Measurements from ENCODE around the gene MATN3. TPM values are rescaled to one million over a fixed set of nuclear protein-coding genes. Genes with fewer than 3 reads are reported as not detected.

MATN3 gene
- total RNA-seq, 2 experiments from 2014 or later = not detected

DNA sequence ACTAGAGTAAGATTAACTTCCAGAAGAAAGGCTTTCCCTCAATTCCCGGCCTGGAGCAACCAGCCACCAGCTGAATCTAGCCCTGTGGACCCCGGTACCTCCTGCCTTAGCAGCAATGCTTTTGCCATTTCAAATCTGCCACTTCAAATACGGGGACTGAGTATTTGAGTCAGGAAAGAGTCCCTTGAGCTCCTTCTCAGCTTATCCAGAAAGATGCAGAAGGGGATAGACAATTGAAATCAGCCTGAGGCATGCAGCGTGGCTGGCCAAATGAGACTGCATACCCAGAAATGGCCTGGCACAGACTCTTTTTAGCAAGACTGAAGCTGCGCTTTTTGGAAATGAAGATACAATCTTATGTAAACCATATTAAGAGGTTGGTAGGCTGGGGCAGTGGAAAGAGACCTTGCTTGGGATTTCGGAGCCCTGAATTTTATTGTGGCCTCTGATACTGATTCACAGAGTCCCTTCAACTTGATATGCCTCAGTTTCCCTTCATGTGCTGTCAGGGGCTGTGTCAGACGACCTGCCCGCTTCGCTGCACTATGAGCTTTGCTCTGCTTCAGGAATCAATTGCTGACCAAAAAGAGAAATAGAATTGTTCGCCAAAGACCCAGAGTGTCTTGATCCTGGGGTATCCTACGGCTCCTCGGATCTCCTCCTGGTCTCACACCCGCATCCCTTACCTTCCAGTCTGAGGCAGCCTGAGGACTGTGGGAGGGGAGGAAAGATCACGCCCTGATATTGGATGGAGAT lies 1.0 kb downstream of the MATN3 start:
- no peaks in the 10 kb centered on the region for H3K36me3 Mint-ChIP-seq (ENCODE audit: low read depth)
- H3K9me3 Mint-ChIP-seq = no peaks in the 10 kb centered on the region
- peaks cover 12% of the 10 kb centered on the region for H3K4me1 Mint-ChIP-seq
- ChIA-PET CTCF (no interaction called here), POLR2A (no interaction called here)
- H3K27ac Mint-ChIP-seq = no peak overlapping the region
- peak overlapping the region; percentile 48 for H3K4me3 Mint-ChIP-seq
- no peak for DNase-seq
- H3K27me3 Mint-ChIP-seq = peaks cover 57% of the 10 kb centered on the region

DNA sequence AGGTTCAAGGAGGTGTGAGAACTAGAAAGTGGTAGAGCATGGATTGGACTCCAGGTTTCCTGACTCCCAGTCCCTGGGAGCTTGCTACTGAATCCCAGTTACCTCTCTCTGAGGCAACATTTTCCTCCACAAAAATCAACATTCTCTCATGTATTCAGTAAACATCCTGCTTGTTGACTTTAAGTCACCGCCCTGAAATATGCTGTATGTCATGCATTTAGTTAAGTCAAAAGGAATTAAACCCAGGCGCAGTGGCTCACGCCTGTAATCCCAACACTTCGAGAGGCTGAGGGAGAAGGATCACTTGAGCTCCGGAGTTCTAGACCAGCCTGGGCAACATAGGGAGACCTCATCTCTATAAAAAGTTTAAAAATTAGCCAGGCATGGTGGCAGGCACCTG lies 3.8 kb downstream of the MATN3 start:
- ChIA-PET CTCF (no interaction called here), POLR2A (no interaction called here)
- H3K4me3 Mint-ChIP-seq = no peak overlapping the region
- no peak for DNase-seq
- peaks cover 46% of the 10 kb centered on the region for H3K27me3 Mint-ChIP-seq
- peaks cover 12% of the 10 kb centered on the region for H3K4me1 Mint-ChIP-seq
- H3K36me3 Mint-ChIP-seq (ENCODE audit: low read depth) = no peaks in the 10 kb centered on the region
- no peak overlapping the region for H3K27ac Mint-ChIP-seq
- no peaks in the 10 kb centered on the region for H3K9me3 Mint-ChIP-seq

DNA sequence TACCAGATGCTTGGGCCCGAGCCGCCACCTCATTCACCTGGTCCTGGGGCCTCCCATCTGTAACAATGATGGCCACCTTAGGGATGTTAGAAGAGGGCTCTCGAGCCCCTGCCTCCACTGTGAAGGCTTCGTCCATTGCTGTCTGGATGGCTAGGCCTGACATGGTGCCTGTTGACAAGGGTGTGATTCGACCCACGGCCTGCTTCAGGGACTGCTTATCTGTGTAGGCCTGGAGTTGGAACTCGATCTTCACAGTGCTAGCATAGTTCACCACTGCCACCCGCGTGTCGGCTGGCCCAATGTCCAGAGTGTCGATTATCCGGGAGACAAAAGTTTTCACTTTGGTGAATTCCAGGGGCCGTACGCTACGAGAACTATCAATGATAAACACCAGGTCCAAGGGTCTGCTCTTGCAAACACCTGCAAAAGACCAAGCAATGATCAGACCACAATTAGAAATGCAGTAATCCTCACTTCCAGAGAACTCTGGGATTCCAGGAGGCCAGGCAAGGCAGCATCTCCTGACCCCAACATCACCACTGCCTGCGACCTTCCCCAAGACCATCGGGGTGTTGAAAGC lies 6.5 kb downstream of the MATN3 start:
- Mint-ChIP-seq H3K4me3 (no peak overlapping the region), H3K36me3 (ENCODE audit: low read depth) (no peaks in the 10 kb centered on the region), H3K9me3 (no peaks in the 10 kb centered on the region), H3K27me3 (peaks cover 30% of the 10 kb centered on the region), H3K4me1 (no peaks in the 10 kb centered on the region), H3K27ac (no peak overlapping the region)
- CTCF ChIA-PET = interaction anchor here (1.3 kb wide), 1 partner anchor 9 kb away, joined by 3 read pairs; no protein-coding TSS in a partner anchor
- DNase-seq = no peak
- POLR2A ChIA-PET = no interaction called here

DNA sequence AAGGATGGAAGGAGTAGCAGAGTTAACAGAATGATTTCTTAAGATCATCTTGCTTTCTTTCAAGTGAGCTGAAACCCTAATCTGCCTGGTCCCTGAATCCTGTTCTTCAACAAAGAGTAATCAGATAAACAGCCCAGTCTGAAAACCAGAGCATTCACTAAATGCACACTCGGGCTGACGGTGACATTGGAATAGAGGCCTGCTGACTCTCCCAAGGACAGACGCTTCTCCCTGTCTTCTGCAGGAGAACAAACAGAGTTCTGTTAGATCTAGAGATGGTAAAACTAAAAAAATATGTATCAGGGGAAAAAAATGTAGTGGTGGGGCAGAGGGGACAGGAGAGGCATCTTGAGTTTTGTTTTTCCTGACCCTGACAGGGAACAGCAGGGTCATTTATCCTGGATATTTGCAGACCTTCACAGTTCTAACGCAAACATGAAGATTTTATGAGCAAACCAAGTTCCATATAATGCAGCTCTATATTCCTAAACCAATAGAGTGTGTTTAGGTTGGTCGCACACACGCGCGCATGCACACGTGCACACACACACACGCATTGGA lies 7.3 kb downstream of the MATN3 start:
- no peaks in the 10 kb centered on the region for H3K9me3 Mint-ChIP-seq
- DNase-seq = no peak
- ChIA-PET POLR2A (no interaction called here), CTCF (no interaction called here)
- H3K36me3 Mint-ChIP-seq (ENCODE audit: low read depth) = no peaks in the 10 kb centered on the region
- no peaks in the 10 kb centered on the region for H3K4me1 Mint-ChIP-seq
- no peak overlapping the region for H3K4me3 Mint-ChIP-seq
- H3K27me3 Mint-ChIP-seq = peaks cover 29% of the 10 kb centered on the region
- no peak overlapping the region for H3K27ac Mint-ChIP-seq

DNA sequence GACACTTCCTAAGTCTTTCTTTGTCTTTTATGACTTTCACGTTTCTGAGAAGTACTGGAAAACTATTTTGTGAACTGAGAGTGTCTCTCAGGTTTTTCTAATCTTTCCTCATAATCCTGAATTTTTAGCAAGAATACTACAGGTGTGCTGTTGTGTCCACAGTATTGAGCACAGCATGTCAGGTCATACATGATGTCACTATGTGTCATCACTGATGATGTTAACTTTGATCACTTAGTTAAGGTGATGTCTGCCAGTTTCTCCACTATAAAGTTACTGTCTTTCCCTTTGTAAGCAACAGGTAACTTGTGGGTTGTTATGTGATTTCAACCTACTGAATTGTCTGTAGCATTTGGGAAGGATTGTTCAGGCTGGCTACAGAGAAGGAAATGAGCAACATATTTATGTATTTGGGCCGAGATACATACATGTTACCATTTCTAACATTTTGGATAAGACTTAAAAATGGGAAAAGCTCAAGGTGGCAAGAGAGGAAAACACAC lies 11.1 kb downstream of the MATN3 start:
- Mint-ChIP-seq H3K4me1 (no peaks in the 10 kb centered on the region), H3K4me3 (no peak overlapping the region), H3K27ac (no peak overlapping the region), H3K27me3 (peaks cover 28% of the 10 kb centered on the region), H3K9me3 (no peaks in the 10 kb centered on the region), H3K36me3 (ENCODE audit: low read depth) (no peaks in the 10 kb centered on the region)
- no peak for DNase-seq
- ChIA-PET POLR2A (no interaction called here), CTCF (no interaction called here)

DNA sequence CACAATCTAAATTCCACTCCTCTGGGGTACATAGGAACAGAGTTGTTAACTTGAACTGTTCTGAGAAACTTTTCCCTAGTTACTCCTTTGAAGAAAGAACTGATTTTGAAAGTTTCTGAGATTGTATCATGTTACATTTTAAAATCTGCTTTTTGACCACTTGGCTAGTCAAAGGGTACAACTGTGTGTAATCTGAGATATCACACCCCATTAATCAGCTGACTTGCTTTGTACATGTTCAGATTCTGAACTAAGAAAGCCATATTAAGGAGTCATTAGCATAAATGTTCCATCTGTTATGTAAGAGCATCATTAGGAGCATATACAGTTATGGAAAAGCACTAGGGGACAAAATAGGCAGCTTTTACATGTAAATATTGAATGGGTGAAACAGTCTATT lies 18.7 kb downstream of the MATN3 start:
- ChIA-PET POLR2A (no interaction called here), CTCF (interaction anchor here (1.2 kb wide), 1 partner anchor 22 kb away, joined by 3 read pairs; no protein-coding TSS in a partner anchor)
- DNase-seq = no peak

DNA sequence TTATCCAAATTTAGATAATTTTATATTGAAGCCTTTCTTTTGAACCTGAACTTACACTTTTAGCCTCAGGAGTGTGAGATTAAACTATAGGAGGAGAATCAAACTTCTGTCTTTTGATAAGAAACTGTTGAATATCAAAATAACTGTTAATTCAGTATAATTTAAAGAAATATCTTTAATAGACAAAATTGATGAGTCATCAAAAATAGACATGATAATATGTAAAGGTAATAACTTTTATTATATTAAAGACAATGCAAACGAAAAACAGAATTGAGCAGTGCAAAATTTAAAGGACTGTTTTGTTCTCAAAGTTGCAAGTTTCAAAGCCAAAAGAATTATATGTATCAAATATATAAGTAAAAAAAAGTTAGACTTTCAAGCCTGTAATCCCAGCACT lies 20.6 kb downstream of the MATN3 start:
- H3K27me3 Mint-ChIP-seq = peaks cover 35% of the 10 kb centered on the region

More for the DNA sequence above, 18.7 kb downstream of the MATN3 start:
- no peaks in the 10 kb centered on the region for H3K36me3 Mint-ChIP-seq (ENCODE audit: low read depth)
- peaks cover 22% of the 10 kb centered on the region for H3K4me1 Mint-ChIP-seq
- no peaks in the 10 kb centered on the region for H3K9me3 Mint-ChIP-seq
- H3K27ac Mint-ChIP-seq = no peak overlapping the region
- peaks cover 42% of the 10 kb centered on the region for H3K27me3 Mint-ChIP-seq
- no peak overlapping the region for H3K4me3 Mint-ChIP-seq

DNA sequence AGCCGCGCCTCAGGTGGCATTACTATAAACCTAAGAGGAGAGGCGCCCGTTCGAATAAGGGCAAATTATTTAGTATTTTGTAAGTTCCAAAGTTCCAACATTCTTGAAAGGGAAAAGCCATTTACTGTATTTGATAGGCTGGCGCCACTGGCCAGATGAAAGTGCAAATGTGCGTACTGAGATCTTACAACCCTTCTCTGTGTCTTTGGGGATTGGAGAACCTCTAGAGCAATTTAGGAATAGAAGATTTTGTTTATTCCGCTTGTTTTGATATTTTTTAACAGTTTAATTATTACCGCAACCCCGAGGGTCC lies 22.1 kb downstream of the MATN3 start:
- no peaks in the 10 kb centered on the region for H3K9me3 Mint-ChIP-seq
- H3K36me3 Mint-ChIP-seq (ENCODE audit: low read depth) = no peaks in the 10 kb centered on the region
- no peak for DNase-seq
- peak overlapping the region; percentile 88 for H3K27ac Mint-ChIP-seq
- H3K27me3 Mint-ChIP-seq = peaks cover 31% of the 10 kb centered on the region
- CTCF ChIA-PET = interaction anchor here (1.2 kb wide), 1 partner anchor 11 kb away, joined by 4 read pairs; no protein-coding TSS in a partner anchor
- POLR2A ChIA-PET = no interaction called here
- H3K4me1 Mint-ChIP-seq = peaks cover 32% of the 10 kb centered on the region
- peak overlapping the region; percentile 87 for H3K4me3 Mint-ChIP-seq

More for the DNA sequence above, 20.6 kb downstream of the MATN3 start:
- no peak overlapping the region for H3K4me3 Mint-ChIP-seq
- H3K36me3 Mint-ChIP-seq (ENCODE audit: low read depth) = no peaks in the 10 kb centered on the region
- no peak overlapping the region for H3K27ac Mint-ChIP-seq
- H3K9me3 Mint-ChIP-seq = no peaks in the 10 kb centered on the region
- ChIA-PET CTCF (no interaction called here), POLR2A (no interaction called here)
- peaks cover 32% of the 10 kb centered on the region for H3K4me1 Mint-ChIP-seq
- no peak for DNase-seq

DNA sequence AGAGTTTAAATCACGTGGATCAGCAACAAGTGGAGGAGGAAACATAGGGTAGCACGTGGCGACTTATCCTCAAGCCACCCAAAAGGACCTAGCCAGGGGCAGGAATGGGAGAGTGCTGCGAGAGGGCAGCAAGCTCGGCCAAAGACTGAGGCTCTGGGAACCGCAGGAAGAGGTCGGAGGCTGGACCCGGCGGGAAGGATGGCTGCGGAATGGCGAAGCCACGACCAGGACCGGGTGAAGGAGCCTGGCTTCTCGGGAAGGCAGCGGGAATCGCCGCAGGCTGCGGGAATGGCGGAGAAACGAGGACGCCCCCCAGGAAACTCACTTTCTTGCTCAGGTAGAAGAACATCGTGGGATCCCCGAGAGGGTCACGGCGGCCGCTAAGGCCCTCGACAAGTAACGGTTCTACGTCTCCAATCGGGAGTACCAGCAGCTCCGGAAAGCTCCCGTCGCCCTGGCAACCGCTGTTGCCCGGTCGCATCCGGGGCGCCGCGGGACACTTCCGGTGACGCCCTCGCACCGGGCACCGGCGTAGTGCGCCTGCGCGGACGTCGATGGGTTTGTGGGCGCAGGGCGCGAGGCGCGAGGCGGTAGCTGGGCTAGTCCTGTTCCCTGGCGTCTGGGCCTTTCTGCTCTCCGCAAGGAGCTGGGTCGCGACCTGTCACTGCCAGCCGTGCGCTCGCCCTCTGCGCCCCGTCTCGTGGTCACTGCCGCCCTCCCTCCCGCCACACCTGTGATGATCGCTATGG lies 22.6 kb downstream of the MATN3 start, which contains the start of gene WDR35:
TSS of gene WDR35 (minus strand) at position 439 of the 749 bp plus-strand sequence. CDS start at position 349, 90 bp downstream.
- Mint-ChIP-seq H3K27me3 (peaks cover 31% of the 10 kb centered on the region), H3K27ac (peak within 1 kb of the TSS; percentile 88), H3K9me3 (no peaks in the 10 kb centered on the region), H3K36me3 (ENCODE audit: low read depth) (no peaks in the 10 kb centered on the region), H3K4me3 (peak within 1 kb of the TSS; percentile 87), H3K4me1 (peaks cover 32% of the 10 kb centered on the region)
- POLR2A ChIA-PET = interaction anchor here (0.6 kb wide), 1 partner anchor 375 kb away, joined by 3 read pairs; no protein-coding TSS in a partner anchor
- DNase-seq = peak; percentile 90
- CTCF ChIA-PET = interaction anchor here (1.2 kb wide), 1 partner anchor 10 kb away, joined by 4 read pairs; no protein-coding TSS in a partner anchor

DNA sequence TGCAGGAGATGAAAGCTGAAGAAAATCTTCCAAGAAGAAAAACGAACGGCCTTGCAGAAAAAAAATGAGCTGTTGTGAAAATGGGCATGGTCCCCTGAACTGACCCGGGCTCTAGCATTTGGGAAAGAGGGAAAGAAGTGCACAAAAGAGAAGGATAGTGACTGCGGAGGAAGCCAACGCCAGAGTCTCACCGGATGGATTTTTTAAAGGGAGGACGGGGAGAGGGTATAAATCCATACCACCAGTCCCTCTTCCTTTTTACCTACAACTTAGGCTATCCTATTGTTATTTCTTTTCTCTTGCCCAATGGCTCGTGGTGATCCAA lies 23.2 kb downstream of the MATN3 start:
- Mint-ChIP-seq H3K4me3 (peak overlapping the region; percentile 87), H3K36me3 (ENCODE audit: low read depth) (no peaks in the 10 kb centered on the region), H3K9me3 (no peaks in the 10 kb centered on the region), H3K27ac (peak overlapping the region; percentile 88), H3K27me3 (peaks cover 26% of the 10 kb centered on the region), H3K4me1 (peaks cover 32% of the 10 kb centered on the region)
- CTCF ChIA-PET = interaction anchor here (1.2 kb wide), 1 partner anchor 9 kb away, joined by 4 read pairs; no protein-coding TSS in a partner anchor
- POLR2A ChIA-PET = interaction anchor here (0.6 kb wide), 1 partner anchor 376 kb away, joined by 3 read pairs; no protein-coding TSS in a partner anchor
- no peak for DNase-seq

DNA sequence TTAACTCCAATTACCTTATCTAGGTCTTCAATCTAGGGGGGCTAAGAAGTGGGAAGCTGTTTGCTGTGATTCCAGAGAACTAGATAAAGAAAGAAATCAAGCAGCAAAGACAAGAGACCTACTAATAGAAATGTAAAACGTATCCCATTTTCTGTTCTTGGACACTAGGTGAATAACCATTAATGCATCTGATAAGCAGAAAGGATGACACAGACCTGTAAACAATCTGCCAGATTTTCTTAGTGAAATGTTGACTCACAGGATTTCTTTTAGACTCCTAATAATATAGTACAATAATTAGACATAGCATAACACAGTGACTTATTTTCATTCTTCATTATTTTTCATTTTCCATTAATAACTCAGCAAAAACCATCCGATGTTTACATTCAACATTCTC lies 23.9 kb downstream of the MATN3 start:
- Mint-ChIP-seq H3K4me3 (peak overlapping the region; percentile 87), H3K36me3 (ENCODE audit: low read depth) (no peaks in the 10 kb centered on the region), H3K27ac (no peak overlapping the region), H3K27me3 (peaks cover 21% of the 10 kb centered on the region), H3K9me3 (no peaks in the 10 kb centered on the region), H3K4me1 (peaks cover 32% of the 10 kb centered on the region)
- no peak for DNase-seq
- POLR2A ChIA-PET = no interaction called here
- CTCF ChIA-PET = interaction anchor here (1.0 kb wide), 1 partner anchor 24 kb away, joined by 3 read pairs; no protein-coding TSS in a partner anchor

DNA sequence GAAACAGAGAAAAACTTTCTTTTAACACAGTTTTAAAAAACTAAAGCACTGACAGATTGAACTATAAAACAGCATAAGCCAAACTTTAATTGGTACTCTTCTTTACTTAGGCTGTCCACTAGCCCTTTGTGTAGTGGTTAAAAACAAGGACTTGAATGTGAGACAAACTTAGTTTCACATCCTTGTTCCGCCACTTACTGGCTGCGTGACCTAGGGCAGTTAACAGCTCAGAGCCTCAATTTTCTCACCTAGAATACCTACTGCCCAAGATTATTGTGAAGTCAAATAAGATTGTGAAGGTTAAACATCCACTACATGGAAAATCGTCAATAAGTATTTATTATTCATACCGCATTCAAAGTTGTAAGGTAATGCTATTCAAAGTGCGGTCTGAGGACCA lies 24.5 kb downstream of the MATN3 start:
- Mint-ChIP-seq H3K9me3 (no peaks in the 10 kb centered on the region), H3K4me1 (peaks cover 32% of the 10 kb centered on the region), H3K27me3 (peaks cover 15% of the 10 kb centered on the region), H3K36me3 (ENCODE audit: low read depth) (no peaks in the 10 kb centered on the region), H3K4me3 (no peak overlapping the region), H3K27ac (no peak overlapping the region)
- CTCF ChIA-PET = interaction anchor here (0.6 to 1.0 kb wide), 2 partner anchors 23 to 383 kb away, joined by 3 read pairs; no protein-coding TSS in a partner anchor
- DNase-seq = no peak
- POLR2A ChIA-PET = no interaction called here

DNA sequence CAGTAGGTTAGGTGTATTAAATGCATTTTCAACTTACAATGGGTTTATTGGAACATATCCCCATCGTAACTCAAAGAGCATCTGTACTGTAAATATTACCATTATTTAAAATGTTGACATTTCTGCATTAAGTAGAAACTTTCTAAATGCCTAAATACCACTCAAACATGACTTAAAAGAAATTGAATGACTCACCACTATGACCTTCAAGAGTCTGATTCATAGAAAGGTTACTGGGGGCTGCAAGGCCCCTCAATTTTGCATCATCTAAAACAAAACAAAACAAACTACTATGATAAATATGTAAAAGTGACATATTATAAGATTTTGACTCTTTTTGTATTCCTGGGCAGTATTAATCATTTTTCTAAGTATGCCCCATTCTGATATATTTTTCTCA lies 30.2 kb downstream of the MATN3 start:
- no peaks in the 10 kb centered on the region for H3K9me3 Mint-ChIP-seq
- H3K4me1 Mint-ChIP-seq = peaks cover 6% of the 10 kb centered on the region
- ChIA-PET CTCF (no interaction called here), POLR2A (no interaction called here)
- no peak for DNase-seq
- no peaks in the 10 kb centered on the region for H3K27me3 Mint-ChIP-seq
- peaks cover 4% of the 10 kb centered on the region for H3K36me3 Mint-ChIP-seq (ENCODE audit: low read depth)
- no peak overlapping the region for H3K4me3 Mint-ChIP-seq
- no peak overlapping the region for H3K27ac Mint-ChIP-seq
